Neural cell (in vitro differentiated cells): ENCODE data around the gene SLC25A42. TPM values are rescaled to one million over a fixed set of nuclear protein-coding genes. Genes with fewer than 3 reads are reported as not detected.

ENCODE experiments used
- H2AFZ ChIP-seq: fragments of 200-600, 300-800 bp; sonication (generic), shearing (Covaris generic); 2 replicates; pipeline ENCODE4 v1.6.0; 2014; ENCODE audit warnings: low read depth, mild to moderate bottlenecking, antibody characterized with exemption, low read length, moderate library complexity
- H3F3A ChIP-seq: fragments of 200-600 bp; shearing (Covaris generic); 2 replicates; pipeline ENCODE4 v1.6.1; 2016; ENCODE audit warnings: mild to moderate bottlenecking, moderate library complexity, mixed read lengths, antibody characterized with exemption, low read length; ENCODE audit not compliant: insufficient read depth, poor library complexity, severe bottlenecking
- H3K27ac ChIP-seq: fragments of 200-600, 300-800 bp; sonication (generic), shearing (Covaris generic); 2 replicates; pipeline ENCODE4 v1.5.1; 2014; ENCODE audit warnings: mild to moderate bottlenecking, low read length, moderate library complexity
- H3K27me3 ChIP-seq: fragments of 300-800, 200-600 bp; sonication (generic), shearing (Covaris generic); 2 replicates; pipeline ENCODE4 v1.6.0; 2014; ENCODE audit warnings: mild to moderate bottlenecking, low read depth, low read length, moderate library complexity; ENCODE audit not compliant: insufficient read depth
- H3K36me3 ChIP-seq: fragments of 300-800, 200-600 bp; sonication (generic), shearing (Covaris generic); 2 replicates; pipeline ENCODE4 v1.5.1; 2014; ENCODE audit warnings: mild to moderate bottlenecking, antibody characterized with exemption, low read length, moderate library complexity; ENCODE audit not compliant: insufficient read depth
- H3K4me2 ChIP-seq: fragments of 300-800, 200-600 bp; sonication (generic), shearing (Covaris generic); 2 replicates; pipeline ENCODE4 v1.6.0; 2014; ENCODE audit warnings: mild to moderate bottlenecking, low read length
- H3K4me3 ChIP-seq: fragments of 300-800, 200-600 bp; sonication (generic), shearing (Covaris generic); 2 replicates; pipeline ENCODE4 v1.5.1; 2014; ENCODE audit warnings: mild to moderate bottlenecking, low read length, moderate library complexity
- H3K79me2 ChIP-seq: fragments of 200-600 bp; shearing (Covaris generic); replicated peaks from 2 replicates; pipeline ENCODE4 v1.6.0; 2014; ENCODE audit warnings: mild to moderate bottlenecking, low read length, moderate library complexity; ENCODE audit not compliant: insufficient read depth
- H3K9ac ChIP-seq: fragments of 300-800, 200-600 bp; sonication (generic), shearing (Covaris generic); 2 replicates; pipeline ENCODE4 v1.6.1; 2016; ENCODE audit warnings: mild to moderate bottlenecking, low read length, mixed read lengths
- H3K9me2 ChIP-seq: fragments of 200-600 bp; shearing (Covaris generic); 2 replicates; pipeline ENCODE4 v1.6.1; 2016; ENCODE audit warnings: mild to moderate bottlenecking, low read length, mixed read lengths; ENCODE audit not compliant: insufficient read depth
- H3K9me3 ChIP-seq: fragments of 200-600, 300-800 bp; sonication (generic), shearing (Covaris generic); 2 replicates; pipeline ENCODE4 v1.6.1; 2016; ENCODE audit warnings: mild to moderate bottlenecking, mixed run types, low read length, moderate library complexity, mixed read lengths
- H4K20me1 ChIP-seq: fragments of 200-600 bp; shearing (Covaris generic); 2 replicates; pipeline ENCODE4 v1.6.1; 2016; ENCODE audit warnings: mild to moderate bottlenecking, mixed run types; ENCODE audit not compliant: insufficient read depth
- CTCF ChIP-seq: fragments of 450-650 bp; IDR thresholded peaks from 2 replicates; pipeline ENCODE4 v1.5.1; 2014; ENCODE audit warnings: antibody characterized with exemption, mild to moderate bottlenecking, moderate library complexity; ENCODE audit not compliant: poor library complexity, severe bottlenecking
- EP300 ChIP-seq: fragments of 450-650 bp; conservative IDR thresholded peaks from 2 replicates; pipeline ENCODE4 v1.6.1; 2014; ENCODE audit warnings: antibody characterized with exemption, mild to moderate bottlenecking, moderate library complexity; ENCODE audit not compliant: poor library complexity, severe bottlenecking
- EZH2 ChIP-seq: fragments of 200-600, 300-800 bp; shearing (Covaris generic), sonication (generic); IDR thresholded peaks from 2 replicates; pipeline ENCODE4 v1.6.1; 2014; ENCODE audit warnings: antibody characterized with exemption, low read length, borderline replicate concordance, mild to moderate bottlenecking; ENCODE audit not compliant: insufficient read depth, poor library complexity, severe bottlenecking
- MXI1 ChIP-seq: fragments of 450-650 bp; conservative IDR thresholded peaks from 2 replicates; pipeline ENCODE4 v1.6.1; 2014; ENCODE audit warnings: antibody characterized with exemption, mild to moderate bottlenecking; ENCODE audit not compliant: poor library complexity, severe bottlenecking
- POLR2AphosphoS5 ChIP-seq: IDR thresholded peaks from 2 replicates; pipeline ENCODE4 v1.6.1; 2012
- RAD21 ChIP-seq: fragments of 450-650 bp; conservative IDR thresholded peaks from 2 replicates; pipeline ENCODE4 v1.6.1; 2014; ENCODE audit warnings: antibody characterized with exemption, mild to moderate bottlenecking, moderate library complexity
- SMC3 ChIP-seq: fragments of 450-650 bp; conservative IDR thresholded peaks from 2 replicates; pipeline ENCODE4 v1.6.1; 2014; ENCODE audit warnings: antibody characterized with exemption, mild to moderate bottlenecking, moderate library complexity; ENCODE audit not compliant: poor library complexity
- TAF1 ChIP-seq: IDR thresholded peaks from 2 replicates; pipeline ENCODE4 v1.6.1; 2012; ENCODE audit warnings: low read depth
- polyA plus RNA-seq: library from polyadenylated mRNA; depleted of rRNA; stranded (reverse); fragments of >200 nt; gene quantifications from 2 replicates; pipeline ENCODE4 v1.2.3, GENCODE V29; 2014
- TF ChIP-seq, protein P1 (sequence below): IDR thresholded peaks from 2 replicates; pipeline ENCODE4 v1.6.1; 2012; ENCODE audit warnings: borderline replicate concordance

Gene SLC25A42
- polyA plus RNA-seq, 1 donor from 2014 or later: 22.7 TPM

DNA sequence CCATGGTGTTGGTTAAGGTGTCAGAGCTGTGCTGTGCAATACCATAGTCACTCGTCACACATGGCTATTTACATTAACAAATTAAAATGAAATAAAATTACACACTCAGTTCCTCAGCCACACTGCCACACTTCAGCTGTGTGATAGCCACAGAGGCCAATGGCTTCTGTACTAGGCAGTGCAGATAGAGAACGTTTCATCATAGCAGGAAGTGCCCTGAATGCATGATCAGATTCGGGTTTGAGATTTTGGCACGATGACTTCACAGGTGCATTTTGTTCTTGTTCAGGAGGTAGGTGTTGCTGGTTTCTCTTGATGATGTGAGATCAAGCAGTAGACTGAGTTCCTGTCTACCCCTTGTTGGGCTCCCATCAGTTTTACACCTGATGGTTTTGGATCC is 23.9 kb upstream of the SLC25A42 start:
- H3K27me3 ChIP-seq: no peaks in the 10 kb centered on the region
- no peaks in the 10 kb centered on the region for H3K9me3 ChIP-seq
- H3K9me2 ChIP-seq: no peaks in the 10 kb centered on the region
- no peak overlapping the region for H3K4me2 ChIP-seq
- H3K79me2 ChIP-seq: peaks cover 14% of the 10 kb centered on the region
- H2AFZ ChIP-seq: no peak overlapping the region
- no peaks in the 10 kb centered on the region for H4K20me1 ChIP-seq
- no peak overlapping the region for H3K9ac ChIP-seq
- no peaks in the 10 kb centered on the region for H3F3A ChIP-seq
- no peaks in the 10 kb centered on the region for H3K36me3 ChIP-seq
- H3K27ac ChIP-seq: no peak overlapping the region
- no peak for TF ChIP-seq CTCF
- TF ChIP-seq MXI1: no peak
- TF ChIP-seq, protein P1, sequence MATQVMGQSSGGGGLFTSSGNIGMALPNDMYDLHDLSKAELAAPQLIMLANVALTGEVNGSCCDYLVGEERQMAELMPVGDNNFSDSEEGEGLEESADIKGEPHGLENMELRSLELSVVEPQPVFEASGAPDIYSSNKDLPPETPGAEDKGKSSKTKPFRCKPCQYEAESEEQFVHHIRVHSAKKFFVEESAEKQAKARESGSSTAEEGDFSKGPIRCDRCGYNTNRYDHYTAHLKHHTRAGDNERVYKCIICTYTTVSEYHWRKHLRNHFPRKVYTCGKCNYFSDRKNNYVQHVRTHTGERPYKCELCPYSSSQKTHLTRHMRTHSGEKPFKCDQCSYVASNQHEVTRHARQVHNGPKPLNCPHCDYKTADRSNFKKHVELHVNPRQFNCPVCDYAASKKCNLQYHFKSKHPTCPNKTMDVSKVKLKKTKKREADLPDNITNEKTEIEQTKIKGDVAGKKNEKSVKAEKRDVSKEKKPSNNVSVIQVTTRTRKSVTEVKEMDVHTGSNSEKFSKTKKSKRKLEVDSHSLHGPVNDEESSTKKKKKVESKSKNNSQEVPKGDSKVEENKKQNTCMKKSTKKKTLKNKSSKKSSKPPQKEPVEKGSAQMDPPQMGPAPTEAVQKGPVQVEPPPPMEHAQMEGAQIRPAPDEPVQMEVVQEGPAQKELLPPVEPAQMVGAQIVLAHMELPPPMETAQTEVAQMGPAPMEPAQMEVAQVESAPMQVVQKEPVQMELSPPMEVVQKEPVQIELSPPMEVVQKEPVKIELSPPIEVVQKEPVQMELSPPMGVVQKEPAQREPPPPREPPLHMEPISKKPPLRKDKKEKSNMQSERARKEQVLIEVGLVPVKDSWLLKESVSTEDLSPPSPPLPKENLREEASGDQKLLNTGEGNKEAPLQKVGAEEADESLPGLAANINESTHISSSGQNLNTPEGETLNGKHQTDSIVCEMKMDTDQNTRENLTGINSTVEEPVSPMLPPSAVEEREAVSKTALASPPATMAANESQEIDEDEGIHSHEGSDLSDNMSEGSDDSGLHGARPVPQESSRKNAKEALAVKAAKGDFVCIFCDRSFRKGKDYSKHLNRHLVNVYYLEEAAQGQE: no peak
- no peak for TF ChIP-seq POLR2AphosphoS5
- no peak for TF ChIP-seq EZH2
- TF ChIP-seq EP300: no peak
- no peak for TF ChIP-seq SMC3
- TF ChIP-seq TAF1: no peak
- TF ChIP-seq RAD21: no peak
- no peak overlapping the region for H3K4me3 ChIP-seq

DNA sequence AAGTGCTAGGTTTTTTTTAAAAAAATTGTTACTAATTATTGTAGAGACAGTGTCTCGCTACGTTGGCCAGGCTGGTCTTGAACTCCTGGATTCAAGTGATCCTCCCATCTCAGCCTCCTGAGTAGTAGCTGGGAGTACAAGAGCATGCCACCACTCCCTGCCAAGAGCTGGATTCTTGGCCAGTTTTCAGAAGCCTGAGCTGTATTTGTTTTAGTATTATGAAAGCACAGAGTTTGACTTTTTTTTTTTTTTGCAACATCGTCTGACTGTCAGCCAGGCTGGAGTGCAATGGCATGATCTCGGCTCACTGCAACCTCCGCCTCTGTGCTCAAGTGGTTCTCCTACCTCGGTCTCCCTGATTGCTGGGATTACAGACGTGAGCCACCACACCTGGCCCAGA is 23.4 kb upstream of the SLC25A42 start:
- Histone ChIP-seq H3K36me3 (no peaks in the 10 kb centered on the region), H3F3A (no peaks in the 10 kb centered on the region), H2AFZ (no peak overlapping the region), H3K9ac (no peak overlapping the region), H3K4me2 (no peak overlapping the region), H3K27me3 (no peaks in the 10 kb centered on the region), H3K4me3 (no peak overlapping the region), H4K20me1 (no peaks in the 10 kb centered on the region), H3K9me3 (no peaks in the 10 kb centered on the region), H3K79me2 (peaks cover 10% of the 10 kb centered on the region), H3K27ac (no peak overlapping the region), H3K9me2 (no peaks in the 10 kb centered on the region)
- TF ChIP-seq, protein P1: no peak
- TF ChIP-seq POLR2AphosphoS5 (no peak), EZH2 (no peak), RAD21 (no peak), TAF1 (no peak), EP300 (no peak), MXI1 (no peak)
